PFSK-1 (cell line): Measurements from ENCODE around the gene OXER1.

ENCODE experiments used
- FOXP2 ChIP-seq: optimal IDR thresholded peaks from 2 replicates; pipeline ENCODE3; 2011; ENCODE audit warnings: borderline replicate concordance, control low read depth, inconsistent platforms; ENCODE audit not compliant: insufficient read depth; ENCODE audit errors: extremely low read length, extremely low read depth
- POLR2AphosphoS5 ChIP-seq: IDR thresholded peaks from 2 replicates; pipeline ENCODE4 v1.6.1; 2012; ENCODE audit warnings: low read depth, mild to moderate bottlenecking, control low read depth, low read length, moderate library complexity
- SIN3A ChIP-seq: IDR thresholded peaks from 2 replicates; pipeline ENCODE4 v1.6.1; 2012; ENCODE audit warnings: mild to moderate bottlenecking, low read length, moderate library complexity, borderline replicate concordance; ENCODE audit not compliant: insufficient read depth
- TAF1 ChIP-seq: IDR thresholded peaks from 2 replicates; pipeline ENCODE4 v1.6.1; 2012; ENCODE audit warnings: low read length, control low read depth, borderline replicate concordance; ENCODE audit not compliant: insufficient read depth
- TF ChIP-seq, protein P1 (sequence below), 2 experiments: IDR thresholded peaks; 2 replicates each; pipeline versions ENCODE4 v1.6.1 to v1.8.0; 2011 to 2012; ENCODE audit warnings: low read depth in 2 of 2, low read length in 2 of 2, control low read depth in 1 of 2, inconsistent platforms in 1 of 2, mild to moderate bottlenecking in 1 of 2, moderate library complexity in 1 of 2; ENCODE audit not compliant: insufficient read depth in 1 of 2

The OXER1 gene

DNA sequence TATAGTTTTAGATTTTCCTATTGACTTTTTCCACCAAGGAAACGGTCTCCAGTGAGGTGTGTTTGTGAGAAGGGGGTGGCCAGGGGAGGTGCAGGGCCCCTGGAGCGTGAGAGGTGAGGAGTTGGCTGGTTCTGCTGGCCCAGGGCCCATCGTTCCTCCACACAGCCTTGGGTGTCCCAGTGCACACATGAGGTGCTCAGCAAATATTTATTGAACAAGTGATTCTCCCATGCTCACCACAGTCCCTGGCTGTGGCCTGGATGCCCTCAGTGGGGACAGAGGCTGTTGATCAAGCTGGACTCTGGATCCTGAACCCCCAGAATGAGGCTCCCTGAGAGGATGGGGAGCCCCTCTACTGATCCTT, 23.5 kb upstream of the OXER1 start:
- no peak for TF ChIP-seq SIN3A
- TF ChIP-seq FOXP2 = no peak
- TF ChIP-seq TAF1 = no peak
- no peak for TF ChIP-seq POLR2AphosphoS5
- TF ChIP-seq, protein P1, sequence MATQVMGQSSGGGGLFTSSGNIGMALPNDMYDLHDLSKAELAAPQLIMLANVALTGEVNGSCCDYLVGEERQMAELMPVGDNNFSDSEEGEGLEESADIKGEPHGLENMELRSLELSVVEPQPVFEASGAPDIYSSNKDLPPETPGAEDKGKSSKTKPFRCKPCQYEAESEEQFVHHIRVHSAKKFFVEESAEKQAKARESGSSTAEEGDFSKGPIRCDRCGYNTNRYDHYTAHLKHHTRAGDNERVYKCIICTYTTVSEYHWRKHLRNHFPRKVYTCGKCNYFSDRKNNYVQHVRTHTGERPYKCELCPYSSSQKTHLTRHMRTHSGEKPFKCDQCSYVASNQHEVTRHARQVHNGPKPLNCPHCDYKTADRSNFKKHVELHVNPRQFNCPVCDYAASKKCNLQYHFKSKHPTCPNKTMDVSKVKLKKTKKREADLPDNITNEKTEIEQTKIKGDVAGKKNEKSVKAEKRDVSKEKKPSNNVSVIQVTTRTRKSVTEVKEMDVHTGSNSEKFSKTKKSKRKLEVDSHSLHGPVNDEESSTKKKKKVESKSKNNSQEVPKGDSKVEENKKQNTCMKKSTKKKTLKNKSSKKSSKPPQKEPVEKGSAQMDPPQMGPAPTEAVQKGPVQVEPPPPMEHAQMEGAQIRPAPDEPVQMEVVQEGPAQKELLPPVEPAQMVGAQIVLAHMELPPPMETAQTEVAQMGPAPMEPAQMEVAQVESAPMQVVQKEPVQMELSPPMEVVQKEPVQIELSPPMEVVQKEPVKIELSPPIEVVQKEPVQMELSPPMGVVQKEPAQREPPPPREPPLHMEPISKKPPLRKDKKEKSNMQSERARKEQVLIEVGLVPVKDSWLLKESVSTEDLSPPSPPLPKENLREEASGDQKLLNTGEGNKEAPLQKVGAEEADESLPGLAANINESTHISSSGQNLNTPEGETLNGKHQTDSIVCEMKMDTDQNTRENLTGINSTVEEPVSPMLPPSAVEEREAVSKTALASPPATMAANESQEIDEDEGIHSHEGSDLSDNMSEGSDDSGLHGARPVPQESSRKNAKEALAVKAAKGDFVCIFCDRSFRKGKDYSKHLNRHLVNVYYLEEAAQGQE (IDR thresholded peaks at IDR 0.05; ENCODE audit: insufficient read depth in 1 of 2, low read depth in 2 of 2, low read length in 2 of 2) = no peak

DNA sequence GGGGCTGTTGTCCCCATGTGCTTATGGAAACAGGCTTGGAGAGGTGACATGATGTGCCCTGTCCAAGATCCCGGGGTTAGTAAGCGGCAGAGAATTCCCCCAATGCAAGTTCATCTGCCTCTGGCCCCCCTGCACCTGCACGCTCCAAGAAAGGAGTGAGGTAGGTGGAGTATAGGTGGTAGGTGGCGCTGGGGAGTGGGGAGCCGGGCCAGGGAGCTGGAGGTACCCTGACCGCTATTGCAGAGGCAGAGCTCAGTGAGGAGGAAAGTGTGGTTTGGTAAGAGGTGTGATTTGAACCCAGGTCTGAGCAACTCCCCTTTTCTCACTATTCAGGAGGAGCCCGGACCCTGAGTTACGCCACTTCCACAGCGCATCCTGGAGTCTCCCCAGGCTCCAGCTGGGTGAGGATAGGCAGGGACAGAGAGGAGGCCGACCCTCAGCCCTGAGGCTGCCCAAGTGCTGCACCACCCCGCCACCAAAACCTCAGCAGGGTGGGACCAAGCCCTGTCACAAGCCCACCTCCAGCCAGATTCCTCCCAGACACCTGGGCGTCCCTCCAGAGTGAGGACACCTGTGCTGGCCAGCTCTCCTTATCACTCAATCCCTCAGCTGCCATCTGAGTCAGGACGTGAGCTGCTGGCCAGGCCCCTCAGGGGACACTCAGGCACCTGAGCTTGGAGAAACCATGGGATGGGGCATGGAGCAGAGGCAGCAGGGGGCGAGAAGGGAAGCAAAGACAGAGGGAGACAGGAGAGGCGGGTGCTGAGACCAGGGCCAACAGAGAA, 22.8 kb upstream of the OXER1 start:
- TF ChIP-seq POLR2AphosphoS5 = no peak
- TF ChIP-seq SIN3A = no peak
- TF ChIP-seq, protein P1 (IDR thresholded peaks at IDR 0.05; ENCODE audit: insufficient read depth in 1 of 2, low read depth in 2 of 2, low read length in 2 of 2) = no peak

DNA sequence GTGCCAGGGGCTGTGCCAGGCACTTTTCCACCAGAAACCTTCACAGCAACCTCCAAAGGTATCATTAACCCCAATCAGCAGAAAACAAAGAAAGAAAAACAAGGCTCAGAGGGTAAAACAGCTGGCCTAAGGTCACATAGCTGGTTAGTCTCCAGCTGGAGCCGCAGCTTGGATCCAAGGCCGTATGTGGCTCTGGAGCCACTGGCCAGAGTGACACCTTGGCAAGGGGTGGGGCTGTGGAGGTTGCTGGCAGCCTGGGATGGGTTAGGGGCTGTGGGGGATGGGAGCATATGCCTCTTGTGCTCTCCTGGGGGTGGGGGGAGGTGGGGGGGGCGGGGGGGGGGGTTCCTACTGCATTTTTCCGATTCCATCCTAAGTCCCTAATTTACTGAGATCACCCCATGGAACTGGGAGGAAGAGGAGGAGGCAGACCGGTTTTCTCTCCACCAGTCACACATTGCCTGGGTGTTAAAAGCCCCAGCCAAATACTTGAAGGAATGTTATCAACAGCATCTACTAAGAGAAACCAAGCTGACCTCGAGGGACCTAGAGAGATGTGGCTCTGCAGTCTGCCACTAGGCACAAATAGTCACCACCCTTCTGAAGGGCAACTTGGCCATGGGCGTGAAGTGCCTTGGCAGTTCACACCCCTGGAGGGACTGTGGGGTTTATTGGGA, 20.4 kb upstream of the OXER1 start:
- TF ChIP-seq FOXP2 (no peak), TAF1 (no peak), POLR2AphosphoS5 (no peak), SIN3A (no peak)
- TF ChIP-seq, protein P1 (IDR thresholded peaks at IDR 0.05; ENCODE audit: insufficient read depth in 1 of 2, low read depth in 2 of 2, low read length in 2 of 2) = no peak

DNA sequence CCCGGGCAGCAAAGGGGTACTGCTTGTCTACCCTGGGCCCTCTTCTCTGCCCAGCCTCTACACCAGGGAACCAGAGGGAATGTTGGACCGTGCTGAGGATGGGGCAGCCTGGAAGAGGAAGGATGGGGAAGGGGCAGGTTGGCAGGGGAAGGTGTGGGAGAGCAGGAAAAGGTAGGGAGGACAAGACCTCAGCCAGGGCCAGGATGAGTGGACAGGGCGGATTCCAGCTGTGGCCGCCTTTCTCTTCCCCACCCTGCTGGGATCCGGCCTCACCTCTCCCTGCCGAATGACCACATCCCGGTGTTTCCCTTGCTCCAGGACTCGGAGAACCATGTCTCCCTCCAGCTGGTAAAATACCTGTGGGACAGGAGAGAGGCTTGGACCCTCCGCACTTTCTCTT, 19.6 kb upstream of the OXER1 start:
- no peak for TF ChIP-seq TAF1
- no peak for TF ChIP-seq FOXP2
- TF ChIP-seq POLR2AphosphoS5 = no peak
- TF ChIP-seq SIN3A = no peak
- TF ChIP-seq, protein P1 (IDR thresholded peaks at IDR 0.05; ENCODE audit: insufficient read depth in 1 of 2, low read depth in 2 of 2, low read length in 2 of 2) = no peak

DNA sequence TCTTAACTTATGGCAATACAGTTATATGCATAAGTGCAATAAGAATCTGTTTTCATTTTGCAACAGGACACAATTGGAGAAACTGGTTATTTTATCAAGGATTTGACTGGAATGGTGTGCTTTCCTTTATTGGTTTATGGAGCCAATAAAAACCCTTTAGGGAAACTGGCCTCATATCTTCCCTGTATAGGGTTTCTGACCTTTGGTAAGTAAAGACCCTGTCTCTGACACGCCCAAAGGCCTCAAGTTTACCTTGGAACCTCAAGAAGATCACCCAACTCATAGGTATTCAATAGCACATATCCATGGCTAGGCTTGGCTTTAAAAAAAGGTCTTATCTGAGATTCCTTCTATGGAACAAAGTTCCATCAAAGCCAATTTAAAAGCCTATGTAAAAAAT, 17.2 kb upstream of the OXER1 start:
- TF ChIP-seq SIN3A (no peak), TAF1 (no peak), POLR2AphosphoS5 (no peak), FOXP2 (no peak)
- TF ChIP-seq, protein P1 (IDR thresholded peaks at IDR 0.05; ENCODE audit: insufficient read depth in 1 of 2, low read depth in 2 of 2, low read length in 2 of 2) = no peak
